Neural cell (in vitro differentiated cells): Measurements from ENCODE around the gene EVI2A. TPM values are rescaled to one million over a fixed set of nuclear protein-coding genes. Genes with fewer than 3 reads are reported as not detected.

Experiments used
- H2AFZ ChIP-seq: fragments of 200-600, 300-800 bp; sonication (generic), shearing (Covaris generic); 2 replicates; pipeline ENCODE4 v1.6.0; 2014; ENCODE audit warnings: low read depth, mild to moderate bottlenecking, antibody characterized with exemption, low read length, moderate library complexity
- H3F3A ChIP-seq: fragments of 200-600 bp; shearing (Covaris generic); 2 replicates; pipeline ENCODE4 v1.6.1; 2016; ENCODE audit warnings: mild to moderate bottlenecking, moderate library complexity, mixed read lengths, antibody characterized with exemption, low read length; ENCODE audit not compliant: insufficient read depth, poor library complexity, severe bottlenecking
- H3K27ac ChIP-seq: fragments of 200-600, 300-800 bp; sonication (generic), shearing (Covaris generic); 2 replicates; pipeline ENCODE4 v1.5.1; 2014; ENCODE audit warnings: mild to moderate bottlenecking, low read length, moderate library complexity
- H3K27me3 ChIP-seq: fragments of 300-800, 200-600 bp; sonication (generic), shearing (Covaris generic); 2 replicates; pipeline ENCODE4 v1.6.0; 2014; ENCODE audit warnings: mild to moderate bottlenecking, low read depth, low read length, moderate library complexity; ENCODE audit not compliant: insufficient read depth
- H3K36me3 ChIP-seq: fragments of 300-800, 200-600 bp; sonication (generic), shearing (Covaris generic); 2 replicates; pipeline ENCODE4 v1.5.1; 2014; ENCODE audit warnings: mild to moderate bottlenecking, antibody characterized with exemption, low read length, moderate library complexity; ENCODE audit not compliant: insufficient read depth
- H3K4me2 ChIP-seq: fragments of 300-800, 200-600 bp; sonication (generic), shearing (Covaris generic); 2 replicates; pipeline ENCODE4 v1.6.0; 2014; ENCODE audit warnings: mild to moderate bottlenecking, low read length
- H3K4me3 ChIP-seq: fragments of 300-800, 200-600 bp; sonication (generic), shearing (Covaris generic); 2 replicates; pipeline ENCODE4 v1.5.1; 2014; ENCODE audit warnings: mild to moderate bottlenecking, low read length, moderate library complexity
- H3K79me2 ChIP-seq: fragments of 200-600 bp; shearing (Covaris generic); replicated peaks from 2 replicates; pipeline ENCODE4 v1.6.0; 2014; ENCODE audit warnings: mild to moderate bottlenecking, low read length, moderate library complexity; ENCODE audit not compliant: insufficient read depth
- H3K9ac ChIP-seq: fragments of 300-800, 200-600 bp; sonication (generic), shearing (Covaris generic); 2 replicates; pipeline ENCODE4 v1.6.1; 2016; ENCODE audit warnings: mild to moderate bottlenecking, low read length, mixed read lengths
- H3K9me2 ChIP-seq: fragments of 200-600 bp; shearing (Covaris generic); 2 replicates; pipeline ENCODE4 v1.6.1; 2016; ENCODE audit warnings: mild to moderate bottlenecking, low read length, mixed read lengths; ENCODE audit not compliant: insufficient read depth
- H3K9me3 ChIP-seq: fragments of 200-600, 300-800 bp; sonication (generic), shearing (Covaris generic); 2 replicates; pipeline ENCODE4 v1.6.1; 2016; ENCODE audit warnings: mild to moderate bottlenecking, mixed run types, low read length, moderate library complexity, mixed read lengths
- H4K20me1 ChIP-seq: fragments of 200-600 bp; shearing (Covaris generic); 2 replicates; pipeline ENCODE4 v1.6.1; 2016; ENCODE audit warnings: mild to moderate bottlenecking, mixed run types; ENCODE audit not compliant: insufficient read depth
- EP300 ChIP-seq: fragments of 450-650 bp; conservative IDR thresholded peaks from 2 replicates; pipeline ENCODE4 v1.6.1; 2014; ENCODE audit warnings: antibody characterized with exemption, mild to moderate bottlenecking, moderate library complexity; ENCODE audit not compliant: poor library complexity, severe bottlenecking
- EZH2 ChIP-seq: fragments of 200-600, 300-800 bp; shearing (Covaris generic), sonication (generic); IDR thresholded peaks from 2 replicates; pipeline ENCODE4 v1.6.1; 2014; ENCODE audit warnings: antibody characterized with exemption, low read length, borderline replicate concordance, mild to moderate bottlenecking; ENCODE audit not compliant: insufficient read depth, poor library complexity, severe bottlenecking
- MXI1 ChIP-seq: fragments of 450-650 bp; conservative IDR thresholded peaks from 2 replicates; pipeline ENCODE4 v1.6.1; 2014; ENCODE audit warnings: antibody characterized with exemption, mild to moderate bottlenecking; ENCODE audit not compliant: poor library complexity, severe bottlenecking
- POLR2AphosphoS5 ChIP-seq: IDR thresholded peaks from 2 replicates; pipeline ENCODE4 v1.6.1; 2012
- RAD21 ChIP-seq: fragments of 450-650 bp; conservative IDR thresholded peaks from 2 replicates; pipeline ENCODE4 v1.6.1; 2014; ENCODE audit warnings: antibody characterized with exemption, mild to moderate bottlenecking, moderate library complexity
- SMC3 ChIP-seq: fragments of 450-650 bp; conservative IDR thresholded peaks from 2 replicates; pipeline ENCODE4 v1.6.1; 2014; ENCODE audit warnings: antibody characterized with exemption, mild to moderate bottlenecking, moderate library complexity; ENCODE audit not compliant: poor library complexity
- TAF1 ChIP-seq: IDR thresholded peaks from 2 replicates; pipeline ENCODE4 v1.6.1; 2012; ENCODE audit warnings: low read depth
- polyA plus RNA-seq: library from polyadenylated mRNA; depleted of rRNA; stranded (reverse); fragments of >200 nt; gene quantifications from 2 replicates; pipeline ENCODE4 v1.2.3, GENCODE V29; 2014
- TF ChIP-seq, protein P1 (sequence below): IDR thresholded peaks from 2 replicates; pipeline ENCODE4 v1.6.1; 2012; ENCODE audit warnings: borderline replicate concordance
- TF ChIP-seq, protein P2 (sequence below): fragments of 450-650 bp; IDR thresholded peaks from 2 replicates; pipeline ENCODE4 v1.5.1; 2014; ENCODE audit warnings: antibody characterized with exemption, mild to moderate bottlenecking, moderate library complexity; ENCODE audit not compliant: poor library complexity, severe bottlenecking

The EVI2A gene
- polyA plus RNA-seq, 1 donor from 2014 or later, result not detected

DNA sequence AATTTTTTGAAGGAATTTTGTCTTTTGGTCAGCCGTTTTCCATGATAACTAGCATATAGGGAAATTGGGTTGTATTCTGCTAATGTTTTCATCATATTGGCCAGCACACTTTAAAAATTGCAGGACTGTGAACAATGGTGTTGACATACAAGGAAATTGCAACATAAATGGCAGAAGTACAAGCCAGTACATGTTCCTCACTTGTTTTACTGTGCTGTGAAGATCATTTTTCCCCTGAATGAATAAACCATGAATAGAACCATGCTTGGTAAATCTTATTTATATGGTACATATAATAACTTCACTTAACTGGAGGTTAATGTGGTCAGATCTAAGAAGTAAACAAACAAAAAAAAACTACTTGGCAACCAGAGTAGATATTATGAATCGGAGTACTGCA, 47.2 kb downstream of the EVI2A start:
- Histone ChIP-seq H4K20me1 (no peaks in the 10 kb centered on the region), H3K27ac (no peak overlapping the region), H3K9me2 (no peaks in the 10 kb centered on the region), H3K36me3 (peaks cover 20% of the 10 kb centered on the region), H3K9ac (no peak overlapping the region), H3K27me3 (no peaks in the 10 kb centered on the region), H3K4me2 (no peak overlapping the region), H2AFZ (no peak overlapping the region), H3F3A (no peaks in the 10 kb centered on the region), H3K79me2 (no peaks in the 10 kb centered on the region), H3K9me3 (no peaks in the 10 kb centered on the region), H3K4me3 (no peak overlapping the region)
- TF ChIP-seq EZH2 (no peak), POLR2AphosphoS5 (no peak), TAF1 (no peak)
- TF ChIP-seq, protein P1, sequence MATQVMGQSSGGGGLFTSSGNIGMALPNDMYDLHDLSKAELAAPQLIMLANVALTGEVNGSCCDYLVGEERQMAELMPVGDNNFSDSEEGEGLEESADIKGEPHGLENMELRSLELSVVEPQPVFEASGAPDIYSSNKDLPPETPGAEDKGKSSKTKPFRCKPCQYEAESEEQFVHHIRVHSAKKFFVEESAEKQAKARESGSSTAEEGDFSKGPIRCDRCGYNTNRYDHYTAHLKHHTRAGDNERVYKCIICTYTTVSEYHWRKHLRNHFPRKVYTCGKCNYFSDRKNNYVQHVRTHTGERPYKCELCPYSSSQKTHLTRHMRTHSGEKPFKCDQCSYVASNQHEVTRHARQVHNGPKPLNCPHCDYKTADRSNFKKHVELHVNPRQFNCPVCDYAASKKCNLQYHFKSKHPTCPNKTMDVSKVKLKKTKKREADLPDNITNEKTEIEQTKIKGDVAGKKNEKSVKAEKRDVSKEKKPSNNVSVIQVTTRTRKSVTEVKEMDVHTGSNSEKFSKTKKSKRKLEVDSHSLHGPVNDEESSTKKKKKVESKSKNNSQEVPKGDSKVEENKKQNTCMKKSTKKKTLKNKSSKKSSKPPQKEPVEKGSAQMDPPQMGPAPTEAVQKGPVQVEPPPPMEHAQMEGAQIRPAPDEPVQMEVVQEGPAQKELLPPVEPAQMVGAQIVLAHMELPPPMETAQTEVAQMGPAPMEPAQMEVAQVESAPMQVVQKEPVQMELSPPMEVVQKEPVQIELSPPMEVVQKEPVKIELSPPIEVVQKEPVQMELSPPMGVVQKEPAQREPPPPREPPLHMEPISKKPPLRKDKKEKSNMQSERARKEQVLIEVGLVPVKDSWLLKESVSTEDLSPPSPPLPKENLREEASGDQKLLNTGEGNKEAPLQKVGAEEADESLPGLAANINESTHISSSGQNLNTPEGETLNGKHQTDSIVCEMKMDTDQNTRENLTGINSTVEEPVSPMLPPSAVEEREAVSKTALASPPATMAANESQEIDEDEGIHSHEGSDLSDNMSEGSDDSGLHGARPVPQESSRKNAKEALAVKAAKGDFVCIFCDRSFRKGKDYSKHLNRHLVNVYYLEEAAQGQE, result no peak

DNA sequence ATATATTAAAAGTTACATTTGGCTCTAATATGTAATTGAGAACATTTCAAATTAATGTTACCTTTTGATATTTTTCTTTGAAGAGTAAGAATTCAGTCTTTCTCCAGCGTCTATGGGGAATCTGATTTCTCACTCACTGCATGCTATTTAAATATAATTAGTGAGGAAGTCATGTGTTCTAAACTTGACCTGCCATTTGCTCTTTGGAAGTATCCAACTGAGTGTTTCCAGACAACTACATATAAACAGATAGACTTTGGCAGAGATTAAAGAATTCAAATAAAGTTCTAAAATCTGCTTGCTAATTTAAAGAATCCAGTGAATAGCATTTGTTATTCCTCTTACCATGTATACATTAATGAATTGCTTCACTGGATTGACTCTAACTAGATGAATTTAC, 47.9 kb downstream of the EVI2A start:
- no peaks in the 10 kb centered on the region for H3K27me3 ChIP-seq
- no peak for TF ChIP-seq EZH2
- TF ChIP-seq EP300, result no peak
- TF ChIP-seq RAD21, result no peak
- TF ChIP-seq, protein P2, sequence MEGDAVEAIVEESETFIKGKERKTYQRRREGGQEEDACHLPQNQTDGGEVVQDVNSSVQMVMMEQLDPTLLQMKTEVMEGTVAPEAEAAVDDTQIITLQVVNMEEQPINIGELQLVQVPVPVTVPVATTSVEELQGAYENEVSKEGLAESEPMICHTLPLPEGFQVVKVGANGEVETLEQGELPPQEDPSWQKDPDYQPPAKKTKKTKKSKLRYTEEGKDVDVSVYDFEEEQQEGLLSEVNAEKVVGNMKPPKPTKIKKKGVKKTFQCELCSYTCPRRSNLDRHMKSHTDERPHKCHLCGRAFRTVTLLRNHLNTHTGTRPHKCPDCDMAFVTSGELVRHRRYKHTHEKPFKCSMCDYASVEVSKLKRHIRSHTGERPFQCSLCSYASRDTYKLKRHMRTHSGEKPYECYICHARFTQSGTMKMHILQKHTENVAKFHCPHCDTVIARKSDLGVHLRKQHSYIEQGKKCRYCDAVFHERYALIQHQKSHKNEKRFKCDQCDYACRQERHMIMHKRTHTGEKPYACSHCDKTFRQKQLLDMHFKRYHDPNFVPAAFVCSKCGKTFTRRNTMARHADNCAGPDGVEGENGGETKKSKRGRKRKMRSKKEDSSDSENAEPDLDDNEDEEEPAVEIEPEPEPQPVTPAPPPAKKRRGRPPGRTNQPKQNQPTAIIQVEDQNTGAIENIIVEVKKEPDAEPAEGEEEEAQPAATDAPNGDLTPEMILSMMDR, result no peak
- TF ChIP-seq, protein P1, result no peak
- TF ChIP-seq POLR2AphosphoS5, result no peak
- no peak for TF ChIP-seq MXI1
- no peak for TF ChIP-seq SMC3
- no peak for TF ChIP-seq TAF1
- H3F3A ChIP-seq, result no peaks in the 10 kb centered on the region
- H3K4me3 ChIP-seq, result no peak overlapping the region
- no peak overlapping the region for H3K27ac ChIP-seq
- no peaks in the 10 kb centered on the region for H3K9me2 ChIP-seq
- no peak overlapping the region for H2AFZ ChIP-seq
- H3K9ac ChIP-seq, result no peak overlapping the region
- H4K20me1 ChIP-seq, result no peaks in the 10 kb centered on the region
- H3K79me2 ChIP-seq, result no peaks in the 10 kb centered on the region
- H3K36me3 ChIP-seq, result peaks cover 20% of the 10 kb centered on the region
- H3K9me3 ChIP-seq, result no peaks in the 10 kb centered on the region
- H3K4me2 ChIP-seq, result no peak overlapping the region
